Smooth muscle cell (in vitro differentiated cells): ENCODE data around the gene DRD2. TPM values are rescaled to one million over a fixed set of nuclear protein-coding genes. Genes with fewer than 3 reads are reported as not detected.

Source experiments
- DNase-seq: peaks from one replicate; lab custom pipeline; 2025; ENCODE audit not compliant: unreplicated experiment; lab: John Stamatoyannopoulos, UW
- H2AFZ ChIP-seq: fragments of 200-600 bp; sonication (generic); 2 replicates; pipeline ENCODE4 v1.6.0; 2016; ENCODE audit warnings: antibody characterized with exemption, low read depth, mild to moderate bottlenecking
- H3F3A ChIP-seq: fragments of 200-600 bp; sonication (generic); 2 replicates; pipeline ENCODE4 v1.6.0; 2017; ENCODE audit warnings: antibody characterized with exemption, low read depth
- H3K27ac ChIP-seq: fragments of 200-600 bp; sonication (generic); 2 replicates; pipeline ENCODE4 v1.5.1; 2016; ENCODE audit warnings: low read depth, mild to moderate bottlenecking
- H3K27me3 ChIP-seq: fragments of 200-600 bp; sonication (generic); 2 replicates; pipeline ENCODE4 v1.6.1; 2016; ENCODE audit warnings: low read depth, mild to moderate bottlenecking
- H3K36me3 ChIP-seq: fragments of 200-600 bp; sonication (generic); 2 replicates; pipeline ENCODE4 v1.5.1; 2016; ENCODE audit warnings: low read depth
- H3K4me1 ChIP-seq: fragments of 200-600 bp; sonication (generic); 2 replicates; pipeline ENCODE4 v1.5.1; 2016; ENCODE audit warnings: low read depth
- H3K4me2 ChIP-seq: fragments of 200-600 bp; sonication (generic); 2 replicates; pipeline ENCODE4 v1.6.0; 2016; ENCODE audit warnings: mild to moderate bottlenecking
- H3K4me3 ChIP-seq: fragments of 200-600 bp; sonication (generic); 2 replicates; pipeline ENCODE4 v1.5.1; 2016; ENCODE audit warnings: mild to moderate bottlenecking
- H3K79me2 ChIP-seq: fragments of 200-600 bp; sonication (generic); 2 replicates; pipeline ENCODE4 v1.6.0; 2016; ENCODE audit warnings: low read depth, mild to moderate bottlenecking
- H3K9ac ChIP-seq: fragments of 200-600 bp; sonication (generic); 2 replicates; pipeline ENCODE4 v1.6.0; 2016; ENCODE audit warnings: low read depth
- H3K9me3 ChIP-seq: fragments of 200-600 bp; sonication (generic); replicated peaks from 2 replicates; pipeline ENCODE4 v1.5.1; 2016; ENCODE audit warnings: low read depth
- H4K20me1 ChIP-seq: fragments of 200-600 bp; sonication (generic); 2 replicates; pipeline ENCODE4 v1.6.0; 2016; ENCODE audit warnings: low read depth
- CTCF ChIP-seq: fragments of 200-600 bp; sonication (generic); IDR thresholded peaks from 2 replicates; pipeline ENCODE4 v1.5.1; 2017; ENCODE audit warnings: borderline replicate concordance, mild to moderate bottlenecking, antibody characterized with exemption; ENCODE audit not compliant: insufficient read depth, poor library complexity, severe bottlenecking
- WGBS: methylation state at CpG from one replicate; pipeline ENCODE4 v1.1.7; 2016; ENCODE audit warnings: low lambda C conversion rate; 5-methylcytosine and 5-hydroxymethylcytosine counted together
- microRNA-seq: library from miRNA; unstranded; fragments of <30 nt; microRNA quantifications from one replicate; pipeline ENCODE4, GENCODE V29; 2016; ENCODE audit warnings: borderline number of aligned reads
- polyA plus RNA-seq: library from polyadenylated mRNA; unstranded; fragments of >200 nt; fragmentation: Nextera tagmentation; extraction: Ambion mirVana; gene quantifications from 2 replicates; pipeline ENCODE4 v1.2.1, GENCODE V29; 2016
- small RNA-seq: library from RNA; depleted of rRNA; stranded (forward); fragments of <200 nt; gene quantifications from one replicate; pipeline ENCODE3, GENCODE V24; 2014
- total RNA-seq: library from RNA; depleted of rRNA; stranded (reverse); fragments of >200 nt; gene quantifications from 2 replicates; pipeline ENCODE4 v1.2.3, GENCODE V29; 2014

DRD2 gene
- total and polyA plus RNA-seq, 2 experiments from 2014 or later, result 0.57 to 0.72 TPM

GRCh38 chr11:113363996-113364641 is 111.1 kb downstream of the DRD2 start:
- H3K27ac ChIP-seq, result no peak overlapping the region
- no peaks in the 10 kb centered on the region for H3K9me3 ChIP-seq
- no peaks in the 10 kb centered on the region for H4K20me1 ChIP-seq
- no peak overlapping the region for H3K4me3 ChIP-seq
- no peaks in the 10 kb centered on the region for H3K4me1 ChIP-seq
- H3F3A ChIP-seq, result no peaks in the 10 kb centered on the region
- no peak for TF ChIP-seq CTCF
- no peak overlapping the region for H2AFZ ChIP-seq
- H3K9ac ChIP-seq, result no peak overlapping the region
- no peaks in the 10 kb centered on the region for H3K79me2 ChIP-seq
- no peak overlapping the region for H3K4me2 ChIP-seq
- no peaks in the 10 kb centered on the region for H3K36me3 ChIP-seq
- 95% methylated on average over 7 of the region's 7 CpGs for WGBS
- no peak for DNase-seq
- no peaks in the 10 kb centered on the region for H3K27me3 ChIP-seq

GRCh38 chr11:113363406-113363805 is 111.8 kb downstream of the DRD2 start:
- Histone ChIP-seq H3K4me3 (no peak overlapping the region), H3K9me3 (no peaks in the 10 kb centered on the region), H3K9ac (no peak overlapping the region), H3K4me1 (no peaks in the 10 kb centered on the region), H3K4me2 (no peak overlapping the region), H3F3A (no peaks in the 10 kb centered on the region), H3K27me3 (no peaks in the 10 kb centered on the region), H3K27ac (no peak overlapping the region), H3K79me2 (no peaks in the 10 kb centered on the region), H2AFZ (no peak overlapping the region), H3K36me3 (no peaks in the 10 kb centered on the region), H4K20me1 (no peaks in the 10 kb centered on the region)
- TF ChIP-seq CTCF, result no peak
- no peak for DNase-seq
- WGBS, result 86% methylated on average over 5 of the region's 5 CpGs

Small RNAs within 50 kb of the gene (microRNA-seq; reads per million reads assigned to microRNA genes)
- not detected for gene MIR4301

Small RNAs within 50 kb of the gene (small RNA-seq; reads per million reads assigned to genes)
- not detected for gene MIR4301

Other genes starting within 250 kb of the DRD2 start
- gene TTC12, start 160.8 kb downstream of the DRD2 start, total RNA-seq, result 8.8 and 26.8 TPM in 2 replicates
- gene TTC12, start 160.8 kb downstream of the DRD2 start, polyA plus RNA-seq, result 3.4 and 5.8 TPM in 2 replicates
- 0.13 TPM in 1 of 2 replicates, not detected in the other for gene ANKK1, start 87.6 kb downstream of the DRD2 start, total RNA-seq
- gene ANKK1, start 87.6 kb downstream of the DRD2 start, polyA plus RNA-seq, result 0.74 TPM in 1 of 2 replicates, not detected in the other
- 1.4 TPM in 1 of 2 replicates, not detected in the other for gene TMPRSS5, start 230.9 kb upstream of the DRD2 start, total RNA-seq
- 0.13 and 0.43 TPM in 2 replicates for gene TMPRSS5, start 230.9 kb upstream of the DRD2 start, polyA plus RNA-seq